ENCODE data around the gene SH3GL2.

GRCh38 chr9:17795744-17796143, 216.9 kb downstream of the SH3GL2 start:
- TF ChIP-seq CTCF (conservative IDR thresholded peaks at IDR 0.05; ENCODE audit: low read length) (no peak), EZH2phosphoT487 (IDR thresholded peaks at IDR 0.05; ENCODE audit: borderline replicate concordance) (no peak)
